LNCaP clone FGC (cell line): ENCODE data around the gene PIK3R3.

Experiments
- DNase-seq: peaks from one replicate; pipeline ENCODE4 v3.0.0-alpha.2; 2011; ENCODE audit warnings: low read depth
- H3K4me3 ChIP-seq: 2 replicates; pipeline ENCODE4 v1.5.1; 2011; ENCODE audit warnings: mild to moderate bottlenecking, low read depth, low read length, control low read depth
- TF ChIP-seq, protein P1 (sequence below): IDR thresholded peaks from 2 replicates; pipeline ENCODE4 v1.5.1; 2012; ENCODE audit warnings: mild to moderate bottlenecking; ENCODE audit not compliant: control insufficient read depth, insufficient read depth; ENCODE audit errors: extremely low read depth

The PIK3R3 gene

DNA sequence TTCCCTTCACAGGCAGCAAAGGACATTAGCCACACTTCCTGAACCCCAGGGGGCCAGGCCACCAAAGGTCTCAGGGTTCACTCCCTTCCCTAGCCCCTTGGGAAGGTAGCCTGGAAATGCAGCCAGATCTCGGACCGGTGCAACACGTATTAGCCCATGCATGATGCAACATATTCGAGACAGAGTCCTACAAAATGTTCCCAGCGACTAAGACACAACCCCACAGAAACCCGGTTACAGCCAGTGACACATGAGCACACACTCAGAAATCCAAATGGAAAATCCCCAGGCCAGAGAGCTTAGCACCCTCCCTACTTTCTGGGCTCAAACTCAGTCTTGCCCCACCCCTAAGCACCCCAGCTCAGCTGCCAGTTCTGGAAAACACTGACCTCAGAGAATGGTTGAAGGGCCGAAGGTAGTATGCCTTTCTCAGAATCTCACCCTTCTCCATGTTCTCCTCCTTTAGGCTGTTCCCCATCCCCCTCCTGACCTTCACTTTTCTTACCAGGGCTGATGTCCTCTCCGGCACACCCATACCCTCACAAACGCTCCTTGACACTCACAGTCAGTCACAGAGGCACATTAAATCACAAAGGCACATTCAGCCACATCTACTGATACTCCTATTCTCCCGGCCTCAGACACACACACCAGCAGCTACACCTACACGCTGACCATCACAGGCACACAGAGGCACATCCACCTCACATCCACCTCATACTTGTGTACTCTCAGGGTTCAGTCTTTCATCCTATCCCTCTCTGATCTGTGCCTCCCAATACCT is 42.2 kb upstream of the PIK3R3 start, which contains the start of gene TSPAN1:
Gene TSPAN1, plus strand, starts transcription at position 640 of the 784 bp plus-strand sequence. CDS start 6,021 bp downstream, outside the sequence.
- TF ChIP-seq, protein P1, sequence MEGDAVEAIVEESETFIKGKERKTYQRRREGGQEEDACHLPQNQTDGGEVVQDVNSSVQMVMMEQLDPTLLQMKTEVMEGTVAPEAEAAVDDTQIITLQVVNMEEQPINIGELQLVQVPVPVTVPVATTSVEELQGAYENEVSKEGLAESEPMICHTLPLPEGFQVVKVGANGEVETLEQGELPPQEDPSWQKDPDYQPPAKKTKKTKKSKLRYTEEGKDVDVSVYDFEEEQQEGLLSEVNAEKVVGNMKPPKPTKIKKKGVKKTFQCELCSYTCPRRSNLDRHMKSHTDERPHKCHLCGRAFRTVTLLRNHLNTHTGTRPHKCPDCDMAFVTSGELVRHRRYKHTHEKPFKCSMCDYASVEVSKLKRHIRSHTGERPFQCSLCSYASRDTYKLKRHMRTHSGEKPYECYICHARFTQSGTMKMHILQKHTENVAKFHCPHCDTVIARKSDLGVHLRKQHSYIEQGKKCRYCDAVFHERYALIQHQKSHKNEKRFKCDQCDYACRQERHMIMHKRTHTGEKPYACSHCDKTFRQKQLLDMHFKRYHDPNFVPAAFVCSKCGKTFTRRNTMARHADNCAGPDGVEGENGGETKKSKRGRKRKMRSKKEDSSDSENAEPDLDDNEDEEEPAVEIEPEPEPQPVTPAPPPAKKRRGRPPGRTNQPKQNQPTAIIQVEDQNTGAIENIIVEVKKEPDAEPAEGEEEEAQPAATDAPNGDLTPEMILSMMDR: no peak
- DNase-seq: no peak
- no peak within 1 kb of the TSS for H3K4me3 ChIP-seq

DNA sequence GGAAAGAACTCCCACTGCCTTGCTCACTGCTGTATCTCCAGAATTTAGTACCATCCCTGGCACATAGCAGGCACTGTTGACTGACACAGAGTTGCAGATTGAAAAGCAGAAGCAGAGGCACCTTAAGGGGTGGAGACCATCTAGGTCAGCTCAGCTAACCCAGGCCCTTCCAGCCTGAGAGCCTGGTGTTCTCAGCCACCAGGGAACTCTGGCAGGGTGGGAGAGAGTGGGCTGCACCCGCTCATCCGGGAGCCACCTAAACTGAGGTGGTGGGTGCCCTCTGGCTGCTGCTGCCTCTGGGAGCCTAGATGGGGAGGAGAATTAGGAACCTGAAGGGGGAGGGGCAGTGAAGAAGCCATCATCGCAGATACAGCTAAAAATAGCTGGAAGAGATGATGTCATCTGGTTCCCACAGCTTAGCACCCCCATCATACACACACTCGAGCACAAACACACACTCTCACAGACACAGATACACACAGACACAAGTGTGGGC is 41.0 kb upstream of the PIK3R3 start:
- H3K4me3 ChIP-seq: no peak overlapping the region
- TF ChIP-seq, protein P1: no peak
- no peak for DNase-seq

- no peak for DNase-seq
- TF ChIP-seq, protein P1: no peak
- no peak overlapping the region for H3K4me3 ChIP-seq
These were observed 39.9 kb upstream of the PIK3R3 start for GRCh38 chr1:46172321-46172720.

DNA sequence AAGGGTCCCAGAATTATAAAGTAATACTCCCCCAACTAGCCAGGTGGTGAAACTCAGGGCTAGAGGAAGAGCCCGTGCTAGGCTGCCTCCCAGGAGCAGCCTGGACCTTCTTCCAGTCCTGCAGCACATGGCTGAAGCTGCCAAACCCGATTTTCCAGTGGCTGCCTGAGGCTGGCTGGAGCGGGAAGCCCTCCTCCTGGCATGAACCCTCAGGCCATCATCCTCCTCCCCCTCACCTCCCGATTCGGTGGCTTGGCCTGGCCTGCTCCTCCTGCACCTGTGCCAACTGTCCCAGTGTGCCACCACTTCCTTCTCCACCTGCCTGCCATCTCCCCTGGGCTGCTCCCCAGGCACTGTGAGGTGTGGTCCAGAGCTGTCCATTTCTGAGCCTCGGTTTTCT is 39.4 kb upstream of the PIK3R3 start:
- TF ChIP-seq, protein P1: no peak
- no peak overlapping the region for H3K4me3 ChIP-seq
- peak; percentile 95 for DNase-seq

GRCh38 chr1:46171351-46171750 is 38.9 kb upstream of the PIK3R3 start:
- TF ChIP-seq, protein P1: no peak
- no peak overlapping the region for H3K4me3 ChIP-seq
- DNase-seq: no peak

DNA sequence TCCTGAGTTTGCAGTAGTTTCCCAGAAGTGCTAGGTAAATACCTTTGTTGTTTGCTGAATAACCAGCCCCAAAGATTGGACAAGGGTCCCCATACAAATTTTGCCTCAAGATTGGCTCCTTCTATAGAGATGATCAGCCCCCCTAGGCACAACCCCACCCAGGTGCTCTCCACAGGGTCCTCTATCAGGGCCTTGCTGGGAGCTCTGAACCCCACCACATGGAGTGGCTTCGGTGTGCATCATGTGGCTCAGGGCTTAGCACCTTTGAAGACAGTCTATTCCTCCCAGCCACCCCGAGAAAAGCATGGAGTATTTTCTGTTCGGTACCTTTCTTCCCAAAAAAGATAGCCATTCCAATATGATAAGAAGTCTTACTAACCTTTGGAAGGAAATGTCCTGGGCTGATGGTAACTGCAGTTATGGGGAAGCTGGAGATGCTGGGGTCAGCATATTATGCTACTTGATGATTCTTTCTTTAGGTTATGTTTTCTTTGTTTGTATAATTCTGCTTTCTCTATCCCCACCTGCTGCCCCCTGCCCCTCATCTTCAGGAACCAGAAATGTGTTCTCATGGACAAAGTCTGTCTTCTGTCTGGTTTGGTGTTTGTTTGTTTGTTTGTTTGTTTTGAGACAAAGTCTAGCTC is 37.5 kb upstream of the PIK3R3 start:
- TF ChIP-seq, protein P1: no peak
- DNase-seq: no peak
- H3K4me3 ChIP-seq: no peak overlapping the region

GRCh38 chr1:46168477-46168876 is 36.0 kb upstream of the PIK3R3 start:
- TF ChIP-seq, protein P1: no peak
- DNase-seq: no peak
- no peak overlapping the region for H3K4me3 ChIP-seq
